Caco-2 (cell line): ENCODE measurements around the gene CHPF2. TPM values are rescaled to one million over a fixed set of nuclear protein-coding genes. Genes with fewer than 3 reads are reported as not detected.

Experiments used
- BruUV-seq: library from RNA; stranded (reverse); fragments of 400-500 nt; replicated peaks from 2 replicates; lab custom pipeline; 2021; lab: Mats Ljungman, UMichigan
- CTCF ChIA-PET: fragments of 300-600 bp; sonication (Branson Sonifier 250); formaldehyde crosslinking; loops from one replicate; lab custom pipeline; 2022; ENCODE audit warnings: antibody characterized with exemption; lab: Charles Lee
- POLR2A ChIA-PET: fragments of 300-600 bp; sonication (Branson Sonifier 250); formaldehyde crosslinking; loops from one replicate; lab custom pipeline; 2022; ENCODE audit warnings: antibody characterized with exemption; lab: Charles Lee
- DNase-seq, 2 experiments: peaks; one replicate each; pipeline versions ENCODE4 v3.0.0 to v3.0.0-alpha.2; 2020 to 2022
- H3K27me3 ChIP-seq: replicated peaks from 2 replicates; pipeline ENCODE4 v1.6.0; 2011; ENCODE audit warnings: low read length; ENCODE audit not compliant: control insufficient read depth, insufficient read depth
- H3K36me3 ChIP-seq: 2 replicates; pipeline ENCODE4 v1.5.1; 2011; ENCODE audit warnings: low read length; ENCODE audit not compliant: control insufficient read depth, insufficient read depth
- H3K4me1 ChIP-seq: fragments of 250-450 bp; sonication (Bioruptor Pico); 2 replicates; pipeline ENCODE4 v1.5.1; 2020; ENCODE audit warnings: mild to moderate bottlenecking
- H3K4me3 ChIP-seq: 2 replicates; pipeline ENCODE4 v1.5.1; 2011; ENCODE audit warnings: low read depth, mild to moderate bottlenecking, control low read depth, low read length
- H3K9me3 ChIP-seq: fragments of 250-450 bp; sonication (Bioruptor Pico); 2 replicates; pipeline ENCODE4 v1.5.1; 2020; ENCODE audit warnings: mild to moderate bottlenecking, moderate library complexity
- H3K27ac Mint-ChIP-seq: one replicate; pipeline ENCODE4 v1.8.0; 2022; ENCODE audit warnings: mixed read lengths; ENCODE audit not compliant: unreplicated experiment
- H3K27me3 Mint-ChIP-seq: one replicate; pipeline ENCODE4 v1.8.0; 2022; ENCODE audit warnings: mixed read lengths; ENCODE audit not compliant: insufficient read depth, unreplicated experiment
- H3K36me3 Mint-ChIP-seq: one replicate; pipeline ENCODE4 v1.8.0; 2022; ENCODE audit warnings: mild to moderate bottlenecking, mixed read lengths; ENCODE audit not compliant: insufficient read depth, unreplicated experiment
- H3K4me1 Mint-ChIP-seq: one replicate; pipeline ENCODE4 v1.8.0; 2022; ENCODE audit warnings: low read depth, mixed read lengths; ENCODE audit not compliant: unreplicated experiment
- H3K4me3 Mint-ChIP-seq: one replicate; pipeline ENCODE4 v1.8.0; 2022; ENCODE audit warnings: mild to moderate bottlenecking, moderate library complexity, mixed read lengths; ENCODE audit not compliant: unreplicated experiment
- H3K9me3 Mint-ChIP-seq: one replicate; pipeline ENCODE4 v1.8.0; 2022; ENCODE audit warnings: mixed read lengths; ENCODE audit not compliant: unreplicated experiment
- CTCF ChIP-seq, 2 experiments: fragments of 200-600 bp in 1 of 2; IDR thresholded peaks; 1 replicate in 1 of 2; 2 replicates in 1 of 2; pipeline versions ENCODE4 v1.5.1 to v1.8.0; 2011 to 2022; ENCODE audit warnings: antibody characterized with exemption in 1 of 2, control low read depth in 1 of 2, inconsistent platforms in 1 of 2, low read depth in 1 of 2, low read length in 1 of 2, mild to moderate bottlenecking in 1 of 2, moderate library complexity in 1 of 2; ENCODE audit not compliant: insufficient read depth in 1 of 2, severe bottlenecking in 1 of 2, unreplicated experiment in 1 of 2
- intact Hi-C: fragments of 100-400 bp; cut with micrococcal nuclease; formaldehyde crosslinking; loops from one replicate; pipeline ENCODE4 v1.10.0; 2022; ENCODE audit not compliant: unreplicated experiment
- total RNA-seq: library from RNA; stranded (reverse); gene quantifications from 2 replicates; pipeline ENCODE4 v1.2.3, GENCODE V29; 2022

CHPF2 gene
- total RNA-seq, 1 experiment from 2014 or later = 34.0 TPM

GRCh38 chr7:151257990-151258389, 25.7 kb downstream of the CHPF2 start:
- no peak for DNase-seq
- H3K4me3 ChIP-seq = no peak overlapping the region
- no peaks in the 10 kb centered on the region for H3K9me3 Mint-ChIP-seq
- H3K27ac Mint-ChIP-seq = no peak overlapping the region
- H3K4me1 ChIP-seq = no peaks in the 10 kb centered on the region
- peaks cover 32% of the 10 kb centered on the region for H3K27me3 Mint-ChIP-seq
- no peak overlapping the region for H3K4me3 Mint-ChIP-seq
- H3K9me3 ChIP-seq = no peaks in the 10 kb centered on the region
- H3K27me3 ChIP-seq = peaks cover 2% of the 10 kb centered on the region
- no TSS peak for BruUV-seq
- no peaks in the 10 kb centered on the region for H3K36me3 Mint-ChIP-seq
- H3K36me3 ChIP-seq = no peaks in the 10 kb centered on the region
- intact Hi-C loops = no loop called here
- H3K4me1 Mint-ChIP-seq = no peaks in the 10 kb centered on the region
- CTCF ChIA-PET = interaction anchor here (0.7 kb wide), 1 partner anchor 13 kb away, joined by 3 read pairs; no protein-coding TSS in a partner anchor
- POLR2A ChIA-PET = no interaction called here
- no peak for TF ChIP-seq CTCF (IDR thresholded peaks at IDR 0.05; ENCODE audit: insufficient read depth in 1 of 2, low read depth in 1 of 2, low read length in 1 of 2, severe bottlenecking in 1 of 2, unreplicated experiment in 1 of 2)

- H3K27me3 Mint-ChIP-seq = peaks cover 31% of the 10 kb centered on the region
- no peaks in the 10 kb centered on the region for H3K36me3 Mint-ChIP-seq
- H3K4me3 Mint-ChIP-seq = no peak overlapping the region
- Histone ChIP-seq H3K4me1 (no peaks in the 10 kb centered on the region), H3K27me3 (no peaks in the 10 kb centered on the region), H3K4me3 (no peak overlapping the region), H3K36me3 (no peaks in the 10 kb centered on the region), H3K9me3 (no peaks in the 10 kb centered on the region)
- intact Hi-C loops = no loop called here
- ChIA-PET POLR2A (no interaction called here), CTCF (no interaction called here)
- no peaks in the 10 kb centered on the region for H3K9me3 Mint-ChIP-seq
- no peaks in the 10 kb centered on the region for H3K4me1 Mint-ChIP-seq
- no TSS peak for BruUV-seq
- DNase-seq = no peak
- H3K27ac Mint-ChIP-seq = no peak overlapping the region
- TF ChIP-seq CTCF (IDR thresholded peaks at IDR 0.05; ENCODE audit: insufficient read depth in 1 of 2, low read depth in 1 of 2, low read length in 1 of 2, severe bottlenecking in 1 of 2, unreplicated experiment in 1 of 2) = no peak
Observed at GRCh38 chr7:151260471-151260870, 28.2 kb downstream of the CHPF2 start.

GRCh38 chr7:151260883-151261282, 28.6 kb downstream of the CHPF2 start:
- TF ChIP-seq CTCF (IDR thresholded peaks at IDR 0.05; ENCODE audit: insufficient read depth in 1 of 2, low read depth in 1 of 2, low read length in 1 of 2, severe bottlenecking in 1 of 2, unreplicated experiment in 1 of 2) = no peak
- CTCF ChIA-PET = no interaction called here
- Mint-ChIP-seq H3K4me3 (no peak overlapping the region), H3K4me1 (no peaks in the 10 kb centered on the region), H3K9me3 (no peaks in the 10 kb centered on the region), H3K27me3 (peaks cover 29% of the 10 kb centered on the region), H3K36me3 (no peaks in the 10 kb centered on the region), H3K27ac (no peak overlapping the region)
- BruUV-seq = no TSS peak
- intact Hi-C loops = no loop called here
- POLR2A ChIA-PET = no interaction called here
- Histone ChIP-seq H3K4me1 (no peaks in the 10 kb centered on the region), H3K27me3 (no peaks in the 10 kb centered on the region), H3K36me3 (no peaks in the 10 kb centered on the region), H3K4me3 (no peak overlapping the region), H3K9me3 (no peaks in the 10 kb centered on the region)
- DNase-seq = no peak
